Measurements from ENCODE around the gene RBM38. TPM values are rescaled to one million over a fixed set of nuclear protein-coding genes. Genes with fewer than 3 reads are reported as not detected.

Gene RBM38
- total and polyA plus RNA-seq, 2 of the 13 experiments (the other 11 are each of a cell fraction or from before 2014, with no cell fraction given) = 24.2 to 34.2 TPM

- POLR2A ChIA-PET = interaction anchor here (0.6 kb wide), 1 partner anchor 205 kb away, joined by 3 read pairs; no protein-coding TSS in a partner anchor
Observed at GRCh38 chr20:57352305-57352704, 38.9 kb upstream of the RBM38 start.

GRCh38 chr20:57353351-57353750 lies 37.8 kb upstream of the RBM38 start:
- Histone ChIP-seq H3K36me3 (replicated peaks in 1 of 2; ENCODE audit: control insufficient read depth in 1 of 2, insufficient read depth in 2 of 2, low read length in 2 of 2) (peaks cover 26% of the 10 kb centered on the region in 2 experiments), H3K9ac (ENCODE audit: insufficient read depth, low read depth, low read length) (no peak overlapping the region), H3K27me3 (ENCODE audit: control insufficient read depth in 1 of 2, insufficient read depth in 2 of 2, low read length in 2 of 2) (no peaks in the 10 kb centered on the region; a peak in 1 of 5 replicates), H4K20me1 (ENCODE audit: insufficient read depth, low read length) (peaks cover 10% of the 10 kb centered on the region), H3K79me2 (ENCODE audit: insufficient read depth, low read length) (peaks cover 33% of the 10 kb centered on the region), H3K27ac (ENCODE audit: extremely low read length, insufficient read depth, low read length) (no peak overlapping the region), H3K4me2 (ENCODE audit: low read depth, low read length) (peak overlapping the region; percentile 96; the same call in 1 of the 2 replicates), H3K9me3 (ENCODE audit: low read length) (no peaks in the 10 kb centered on the region), H3K4me1 (ENCODE audit: insufficient read depth, low read length) (peaks cover 18% of the 10 kb centered on the region), H2AFZ (ENCODE audit: low read length) (no peak overlapping the region), H3K4me3 (replicated peaks in 1 of 3; ENCODE audit: insufficient read depth in 1 of 3, low read depth in 2 of 3, low read length in 3 of 3) (no peak overlapping the region)
- WGBS (ENCODE audit: low lambda C conversion rate) = 97% methylated on average over 9 of the region's 9 CpGs
- BruUV-seq (replicated peaks) = no TSS peak
- no peak for FAIRE-seq
- TF ChIP-seq JUN (CRISPR knock-in tag; IDR thresholded peaks at IDR 0.05) (no peak), MAFK (conservative IDR thresholded peaks at IDR 0.05 in 1 of 2, IDR thresholded peaks at IDR 0.05 in 1 of 2; ENCODE audit: low read length in 2 of 2) (peak in 1 of 2 experiments; percentile 18; a peak in 1 of 4 replicates)
- intact Hi-C loops (cut with micrococcal nuclease; ENCODE audit: unreplicated experiment) (no loop called here), in situ Hi-C loops (cut with HindIII; ENCODE audit: extremely low pct_ligation_motif_present, low pct_unique_long_range_greater_than_20kb) (no loop called here)
- no peak for ATAC-seq
- ChIA-PET CTCF (ENCODE audit: low intra/inter-chr PET ratio, low total read pairs) (no interaction called here), POLR2A (no interaction called here)
- DNase-seq (ENCODE audit: low spot score) = no peak

More at GRCh38 chr20:57352305-57352704, 38.9 kb upstream of the RBM38 start:
- Histone ChIP-seq H3K4me3 (replicated peaks in 1 of 3; ENCODE audit: insufficient read depth in 1 of 3, low read depth in 2 of 3, low read length in 3 of 3) (peak overlapping the region; percentile 92 to 96 (median 93)), H3K4me1 (ENCODE audit: insufficient read depth, low read length) (peaks cover 18% of the 10 kb centered on the region), H3K9ac (ENCODE audit: insufficient read depth, low read depth, low read length) (peak overlapping the region; percentile 87; the same call in 1 of the 2 replicates), H3K27ac (ENCODE audit: extremely low read length, insufficient read depth, low read length) (no peak overlapping the region), H3K36me3 (replicated peaks in 1 of 2; ENCODE audit: control insufficient read depth in 1 of 2, insufficient read depth in 2 of 2, low read length in 2 of 2) (peaks cover 26% of the 10 kb centered on the region in 2 experiments), H3K79me2 (ENCODE audit: insufficient read depth, low read length) (peaks cover 33% of the 10 kb centered on the region), H3K4me2 (ENCODE audit: low read depth, low read length) (peak overlapping the region; percentile 96), H3K9me3 (ENCODE audit: low read length) (no peaks in the 10 kb centered on the region), H2AFZ (ENCODE audit: low read length) (no peak overlapping the region), H3K27me3 (ENCODE audit: control insufficient read depth in 1 of 2, insufficient read depth in 2 of 2, low read length in 2 of 2) (no peaks in the 10 kb centered on the region; a peak in 1 of 5 replicates), H4K20me1 (ENCODE audit: insufficient read depth, low read length) (peaks cover 10% of the 10 kb centered on the region)
- intact Hi-C loops (cut with micrococcal nuclease; ENCODE audit: unreplicated experiment) = no loop called here
- CTCF ChIA-PET (ENCODE audit: low intra/inter-chr PET ratio, low total read pairs) = no interaction called here
- ATAC-seq (no peak), DNase-seq (ENCODE audit: low spot score) (no peak), FAIRE-seq (no peak)
- no TSS peak for BruUV-seq (replicated peaks)
- in situ Hi-C loops (cut with HindIII; ENCODE audit: extremely low pct_ligation_motif_present, low pct_unique_long_range_greater_than_20kb) = no loop called here
- 73% methylated on average over 6 of the region's 6 CpGs for WGBS (ENCODE audit: low lambda C conversion rate)
- TF ChIP-seq ZNF20 (CRISPR knock-in tag; IDR thresholded peaks at IDR 0.05) (no peak), ZBTB33 (CRISPR knock-in tag; IDR thresholded peaks at IDR 0.05) (0 out of 2 replicates have a peak, but pooled peaks have one; percentile 51), RAD51 (IDR thresholded peaks at IDR 0.05; ENCODE audit: borderline replicate concordance) (no peak)
